ENCODE data around the gene DUOXA1.
"Not testable (repeated sequence)": the region's sequence is repeated elsewhere in the genome, so short reads cannot be mapped to it uniquely, and the experiment has no call there.

The DUOXA1 gene

GRCh38 chr15:45136378-45136764, 6.7 kb upstream of the DUOXA1 start:
- H3K4me3 ChIP-seq (ENCODE audit: low read depth, low read length) = no peak overlapping the region

GRCh38 chr15:45135705-45136377, 6.2 kb upstream of the DUOXA1 start:
- not testable (repeated sequence) for H3K4me3 ChIP-seq (ENCODE audit: low read depth, low read length)

More at GRCh38 chr15:45136378-45136764, 6.7 kb upstream of the DUOXA1 start:
- no peak for TF ChIP-seq CTCF (IDR thresholded peaks at IDR 0.05; ENCODE audit: low read depth, low read length)

GRCh38 chr15:45134682-45135604, 5.3 kb upstream of the DUOXA1 start:
- H3K4me3 ChIP-seq (ENCODE audit: low read depth, low read length) = no peak overlapping the region
- no peak for TF ChIP-seq CTCF (IDR thresholded peaks at IDR 0.05; ENCODE audit: low read depth, low read length)

- no peak overlapping the region for H3K4me3 ChIP-seq (ENCODE audit: low read depth, low read length)
- no peak for TF ChIP-seq CTCF (IDR thresholded peaks at IDR 0.05; ENCODE audit: low read depth, low read length)
These were observed 4.4 kb upstream of the DUOXA1 start for GRCh38 chr15:45134046-45134445.

- no peak overlapping the region for H3K4me3 ChIP-seq (ENCODE audit: low read depth, low read length)
- TF ChIP-seq CTCF (IDR thresholded peaks at IDR 0.05; ENCODE audit: low read depth, low read length) = no peak
These were observed 3.9 kb upstream of the DUOXA1 start for GRCh38 chr15:45133561-45133920.

GRCh38 chr15:45132844-45133560, 3.3 kb upstream of the DUOXA1 start:
- no peak for TF ChIP-seq CTCF (IDR thresholded peaks at IDR 0.05; ENCODE audit: low read depth, low read length)
- H3K4me3 ChIP-seq (ENCODE audit: low read depth, low read length) = no peak overlapping the region

- H3K4me3 ChIP-seq (ENCODE audit: low read depth, low read length) = no peak overlapping the region
- no peak for TF ChIP-seq CTCF (IDR thresholded peaks at IDR 0.05; ENCODE audit: low read depth, low read length)
These were observed 1.8 kb upstream of the DUOXA1 start for GRCh38 chr15:45131510-45131909.
